Bronchial smooth muscle cell (primary cell): Measurements from ENCODE around the gene HOMEZ. TPM values are rescaled to one million over a fixed set of nuclear protein-coding genes. Genes with fewer than 3 reads are reported as not detected.

Experiments
- total RNA-seq: library from RNA; depleted of rRNA; stranded (reverse); fragments of >200 nt; gene quantifications from 2 replicates; pipeline ENCODE4 v1.2.1, GENCODE V29; 2014

The HOMEZ gene, protein sequence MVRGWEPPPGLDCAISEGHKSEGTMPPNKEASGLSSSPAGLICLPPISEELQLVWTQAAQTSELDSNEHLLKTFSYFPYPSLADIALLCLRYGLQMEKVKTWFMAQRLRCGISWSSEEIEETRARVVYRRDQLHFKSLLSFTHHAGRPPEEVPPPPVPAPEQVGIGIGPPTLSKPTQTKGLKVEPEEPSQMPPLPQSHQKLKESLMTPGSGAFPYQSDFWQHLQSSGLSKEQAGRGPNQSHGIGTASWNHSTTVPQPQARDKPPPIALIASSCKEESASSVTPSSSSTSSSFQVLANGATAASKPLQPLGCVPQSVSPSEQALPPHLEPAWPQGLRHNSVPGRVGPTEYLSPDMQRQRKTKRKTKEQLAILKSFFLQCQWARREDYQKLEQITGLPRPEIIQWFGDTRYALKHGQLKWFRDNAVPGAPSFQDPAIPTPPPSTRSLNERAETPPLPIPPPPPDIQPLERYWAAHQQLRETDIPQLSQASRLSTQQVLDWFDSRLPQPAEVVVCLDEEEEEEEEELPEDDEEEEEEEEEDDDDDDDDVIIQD
- total RNA-seq = 3.3 and 4.8 TPM in 2 replicates

DNA sequence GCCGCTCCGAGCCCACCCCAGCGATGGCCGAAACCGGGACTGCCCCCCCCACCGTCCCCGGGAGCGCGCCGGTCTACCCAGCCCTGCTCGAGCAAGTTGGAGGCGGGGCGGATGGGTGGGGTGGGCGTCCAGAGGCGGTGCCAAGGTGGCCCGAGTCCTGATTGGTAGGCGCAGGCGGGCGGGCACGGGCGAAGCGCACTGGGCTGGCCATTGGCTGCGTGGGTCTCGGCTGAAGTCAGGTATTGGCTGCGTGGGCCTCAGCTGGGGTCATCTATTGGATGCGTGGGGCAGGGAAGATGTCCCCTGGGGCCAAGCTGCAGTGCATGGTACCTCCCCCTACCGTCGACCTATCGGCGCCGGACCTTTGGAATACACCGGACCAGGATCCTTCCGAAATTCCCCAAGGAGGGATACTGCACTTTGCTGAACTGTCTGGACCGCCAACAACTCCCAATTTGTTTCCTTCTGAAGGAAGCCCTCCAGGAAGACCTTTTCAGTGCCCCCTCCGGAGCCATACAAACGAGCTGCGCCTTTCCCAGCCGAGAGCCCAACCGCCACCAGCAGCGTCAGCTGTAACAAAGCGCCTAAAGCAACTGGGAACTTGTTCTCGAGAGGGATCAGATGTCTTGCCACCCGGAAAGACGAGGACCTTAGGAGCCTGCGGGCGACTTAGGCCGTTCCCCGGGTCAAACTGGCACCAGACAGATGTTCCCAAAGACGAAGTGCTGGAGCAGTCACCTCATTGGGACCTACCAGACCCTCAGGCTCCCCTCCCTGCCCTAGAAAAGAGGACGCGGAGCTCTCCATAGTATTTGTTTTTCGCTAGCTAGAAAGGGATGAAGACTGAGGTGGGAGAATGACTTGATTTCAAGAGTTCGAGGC, at the start of gene HOMEZ:
TSS of gene HOMEZ (minus strand) at position 113 of the 882 bp plus-strand sequence. CDS start 180 bp downstream, outside the sequence.

DNA sequence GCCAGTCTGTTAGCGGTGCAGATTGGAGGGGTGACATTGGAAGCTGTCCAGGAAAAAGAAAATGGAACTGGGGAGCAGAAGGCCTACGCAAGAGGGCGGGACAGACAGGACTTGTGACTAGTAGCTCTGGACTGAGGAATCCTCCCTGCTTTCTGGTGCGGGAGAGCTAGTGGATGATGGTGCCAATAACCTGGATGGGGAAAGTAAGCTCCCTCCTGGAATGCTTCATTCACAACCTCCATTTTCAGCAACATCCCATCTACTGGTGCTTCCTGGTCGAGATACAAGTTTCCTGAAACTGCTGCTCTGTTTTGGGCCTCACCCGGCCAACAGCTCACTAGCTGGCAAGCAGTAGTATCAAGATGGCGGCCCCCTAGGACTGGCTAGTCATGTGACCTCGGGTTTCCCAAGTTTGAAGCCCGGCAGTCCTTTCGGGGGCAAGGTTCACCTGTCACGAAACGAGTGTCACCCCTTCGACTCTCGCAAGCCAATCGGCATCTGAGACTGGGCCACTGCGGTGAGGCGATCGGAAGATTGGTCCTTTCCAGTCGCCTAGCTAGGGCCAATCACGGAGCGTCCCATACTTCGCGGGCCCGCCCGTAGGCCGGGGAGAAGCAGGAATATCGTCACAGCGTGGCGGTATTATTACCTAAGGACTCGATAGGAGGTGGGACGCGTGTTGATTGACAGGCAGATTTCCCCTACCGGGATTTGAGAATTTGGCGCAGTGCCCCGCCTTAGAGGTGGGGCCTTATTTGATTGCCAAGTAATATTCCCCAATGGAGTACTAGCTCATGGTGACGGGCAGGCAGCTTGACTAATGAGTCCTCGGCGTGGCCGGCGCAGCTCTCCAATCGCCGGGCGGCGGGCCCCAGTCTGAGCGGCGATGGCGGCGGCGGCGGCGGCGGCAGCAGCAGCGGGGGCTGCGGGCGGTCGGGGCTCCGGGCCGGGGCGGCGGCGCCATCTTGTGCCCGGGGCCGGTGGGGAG, 34.9 kb upstream of the HOMEZ start, which contains the start of gene PABPN1:
TSS of gene PABPN1 (plus strand) at position 874 of the 988 bp plus-strand sequence. CDS start at position 887, 13 bp downstream.

DNA sequence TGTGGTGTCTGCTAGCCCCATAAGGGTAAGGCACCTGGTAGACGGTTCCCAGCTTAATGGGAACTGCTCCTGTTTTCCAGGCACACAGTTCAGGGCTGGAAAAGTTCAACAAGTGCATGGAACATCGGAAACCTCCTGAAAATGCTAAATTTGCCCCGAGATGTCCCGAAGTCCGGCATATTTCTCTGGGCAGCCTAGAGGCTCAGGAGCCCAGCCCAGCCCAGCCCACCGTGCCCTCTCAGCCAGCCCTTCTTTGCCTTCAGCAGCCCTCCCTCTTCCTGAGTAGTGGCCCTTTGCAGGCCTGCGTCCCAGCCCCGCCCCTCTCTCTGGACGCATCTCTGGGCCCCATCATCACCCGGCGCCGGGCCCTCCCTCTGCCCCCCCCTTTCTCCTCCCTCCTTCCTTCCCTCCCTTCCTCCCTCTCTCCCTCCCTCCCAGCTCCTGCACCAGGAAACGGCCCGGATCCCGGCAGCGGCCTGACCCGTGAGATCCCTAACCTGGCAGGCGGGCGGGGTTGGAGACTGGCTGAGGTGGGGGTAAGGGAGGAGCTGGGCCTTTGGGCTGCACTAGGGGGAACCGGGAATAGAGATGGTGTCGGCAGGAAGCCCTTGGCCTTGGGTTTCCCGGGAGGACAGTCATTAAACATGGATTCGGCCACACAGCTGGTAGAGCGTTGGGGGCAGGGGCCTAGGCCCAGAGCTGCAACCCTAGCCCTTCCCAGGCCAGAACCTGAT, 20.6 kb upstream of the HOMEZ start, which contains the start of gene BCL2L2:
TSS of gene BCL2L2 (plus strand) at position 422 of the 734 bp plus-strand sequence. CDS start 935 bp downstream, outside the sequence.

DNA sequence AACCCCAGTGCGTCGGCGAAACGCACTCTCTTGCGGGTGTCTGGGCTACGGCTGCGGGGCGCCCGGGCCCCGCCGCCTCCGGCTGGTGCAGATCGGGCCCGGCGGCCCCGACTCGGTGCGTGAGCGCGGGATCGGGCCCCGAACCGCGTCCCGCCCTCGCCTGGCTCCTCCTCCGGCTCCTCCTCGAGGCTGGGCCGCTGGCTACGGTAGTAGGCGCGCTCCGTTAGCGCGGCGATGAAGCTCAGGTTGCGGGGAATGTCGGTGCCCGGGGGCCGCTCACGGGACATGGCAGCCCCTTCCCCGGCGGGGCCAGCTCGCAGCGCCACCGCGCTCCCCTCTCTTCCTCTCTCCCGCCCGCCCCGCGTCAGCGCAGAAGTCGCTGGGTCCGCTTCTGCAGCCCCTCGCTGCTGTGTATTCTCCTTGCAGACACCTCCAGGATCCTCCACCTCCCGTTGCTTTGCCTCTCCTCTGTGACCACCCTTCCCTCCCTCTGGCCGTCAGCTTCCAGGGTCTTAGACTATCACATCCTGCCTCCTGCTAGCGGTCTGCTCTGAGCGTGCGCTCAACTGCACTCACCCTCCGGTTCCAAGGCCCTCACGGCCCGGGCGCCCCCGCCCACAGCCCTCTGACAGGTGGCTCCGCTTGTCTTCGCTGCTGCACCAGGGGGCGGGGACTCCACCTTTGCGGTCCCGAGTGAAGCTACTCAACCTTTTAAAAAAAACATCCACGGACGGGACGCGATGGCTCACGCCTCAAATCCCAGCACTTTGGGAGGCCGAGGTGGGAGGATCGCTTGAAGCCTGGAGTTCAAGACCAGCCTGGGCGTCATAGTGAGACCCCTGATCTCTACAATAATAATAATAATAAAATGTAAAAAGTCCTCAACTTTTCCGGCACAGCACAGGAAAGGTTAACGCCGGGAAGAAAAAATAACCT, 16.6 kb upstream of the HOMEZ start, which contains the start of gene PPP1R3E:
TSS of gene PPP1R3E (minus strand) at position 570 of the 936 bp plus-strand sequence. CDS start at position 287, 283 bp downstream.

DNA sequence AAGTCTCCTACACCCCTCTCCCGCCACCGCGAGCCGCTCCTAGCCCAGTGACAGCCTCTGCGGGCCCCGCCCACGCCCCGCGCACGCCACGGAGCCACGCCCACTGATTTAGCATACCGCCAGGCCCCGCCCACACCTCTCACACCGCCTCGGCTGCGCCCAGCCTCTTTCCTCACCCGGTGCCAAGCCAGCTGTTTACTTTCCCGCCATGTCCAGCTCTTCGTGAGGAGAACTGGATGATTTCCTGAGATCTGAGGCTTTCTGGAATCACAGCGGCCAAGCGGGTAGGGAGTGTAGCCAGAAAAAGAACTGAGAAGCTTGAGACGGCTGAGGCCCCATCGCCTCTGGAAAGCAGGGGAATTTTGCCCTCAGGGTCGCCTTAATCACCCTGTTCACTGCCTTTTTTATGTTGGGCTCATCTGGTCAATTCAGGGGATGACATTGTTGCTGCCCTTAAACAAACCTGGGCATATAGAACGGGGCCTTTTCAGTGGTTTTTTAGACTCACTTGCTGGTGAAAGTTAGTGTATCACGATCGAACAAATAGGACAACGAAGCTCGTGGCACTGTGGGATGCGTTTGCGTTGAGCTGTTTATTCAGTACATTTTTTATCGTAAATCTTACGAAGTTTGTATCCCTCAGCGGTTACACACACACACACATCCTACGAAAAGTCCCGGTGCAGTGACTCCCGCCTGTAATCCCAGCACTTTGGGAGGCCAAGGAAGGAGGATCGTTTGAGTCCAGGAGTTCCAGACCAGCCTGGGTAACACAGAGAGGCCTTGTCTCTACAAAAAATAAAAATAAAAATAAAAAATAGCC, 47.9 kb downstream of the HOMEZ start, which contains the start of gene RNF212B:
TSS of gene RNF212B (plus strand) at position 165 of the 823 bp plus-strand sequence. CDS start 2,410 bp downstream, outside the sequence.

Other genes starting within 250 kb of the HOMEZ start
- gene PSMB11, start 243.9 kb downstream of the HOMEZ start, total RNA-seq = 0.09 TPM in 1 of 2 replicates, not detected in the other
- gene CDH24, start 228.6 kb downstream of the HOMEZ start, total RNA-seq = 4.6 and 7.6 TPM in 2 replicates
- gene ACIN1, start 191.0 kb downstream of the HOMEZ start, total RNA-seq = 71.7 and 101 TPM in 2 replicates
- 63.5 and 95.0 TPM in 2 replicates for gene C14orf119, start 190.6 kb downstream of the HOMEZ start, total RNA-seq
- gene CIROP, start 181.1 kb downstream of the HOMEZ start, total RNA-seq = 1.3 and 4.6 TPM in 2 replicates
- gene CEBPE, start 166.9 kb downstream of the HOMEZ start, total RNA-seq = 0.16 TPM in 1 of 2 replicates, not detected in the other
- gene SLC7A8, start 102.5 kb downstream of the HOMEZ start, total RNA-seq = 15.8 and 25.9 TPM in 2 replicates
- gene RNF212B, start 48.2 kb downstream of the HOMEZ start, total RNA-seq = not detected in 2 replicates
- gene PPP1R3E, start 16.7 kb upstream of the HOMEZ start, total RNA-seq = 2.4 and 2.5 TPM in 2 replicates
- 15.8 and 19.9 TPM in 2 replicates for gene BCL2L2, start 20.7 kb upstream of the HOMEZ start, total RNA-seq
- 85.4 and 91.9 TPM in 2 replicates for gene PABPN1, start 35.3 kb upstream of the HOMEZ start, total RNA-seq
- 13.2 and 16.7 TPM in 2 replicates for gene SLC22A17, start 66.8 kb upstream of the HOMEZ start, total RNA-seq
- 0.47 and 8.3 TPM in 2 replicates for gene EFS, start 79.0 kb upstream of the HOMEZ start, total RNA-seq
- gene IL25, start 86.7 kb upstream of the HOMEZ start, total RNA-seq = not detected in 2 replicates
- gene CMTM5, start 90.9 kb upstream of the HOMEZ start, total RNA-seq = 0.94 TPM in 1 of 2 replicates, not detected in the other
- not detected in 2 replicates for gene MYH6, start 122.1 kb upstream of the HOMEZ start, total RNA-seq
- not detected in 2 replicates for gene MYH7, start 149.5 kb upstream of the HOMEZ start, total RNA-seq
- 45.7 and 60.6 TPM in 2 replicates for gene NGDN, start 183.6 kb upstream of the HOMEZ start, total RNA-seq